GM19025 (cell line): ENCODE results near the gene PLEKHJ1.

Experiments used
- ATAC-seq: cut with Tn5 transposase; IDR thresholded peaks from one replicate; pipeline ENCODE4 v1.9.1; 2021; ENCODE audit warnings: mild to moderate bottlenecking, low read depth, moderate library complexity; ENCODE audit not compliant: unreplicated experiment

The PLEKHJ1 gene

DNA sequence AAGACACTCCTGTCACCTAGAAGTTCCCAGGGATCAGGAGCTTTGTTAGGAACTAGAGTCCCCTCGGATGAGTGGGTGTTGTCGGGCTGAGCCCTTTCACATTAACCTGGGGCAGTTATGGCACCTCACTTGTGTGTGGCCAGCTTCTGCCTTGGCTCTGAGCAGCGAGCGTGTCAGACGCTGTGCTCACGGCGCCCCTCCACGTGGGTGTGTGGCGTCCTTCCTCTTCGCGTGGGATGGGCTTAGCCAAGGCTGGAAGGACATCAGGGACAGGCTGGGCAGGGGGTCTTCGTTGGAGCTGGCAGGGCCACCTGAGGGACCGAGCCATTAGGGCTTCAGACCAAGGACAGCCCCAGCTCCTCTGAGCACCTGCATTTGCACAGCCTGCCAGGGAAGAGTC is 49.0 kb downstream of the PLEKHJ1 start:
- no peak for ATAC-seq

DNA sequence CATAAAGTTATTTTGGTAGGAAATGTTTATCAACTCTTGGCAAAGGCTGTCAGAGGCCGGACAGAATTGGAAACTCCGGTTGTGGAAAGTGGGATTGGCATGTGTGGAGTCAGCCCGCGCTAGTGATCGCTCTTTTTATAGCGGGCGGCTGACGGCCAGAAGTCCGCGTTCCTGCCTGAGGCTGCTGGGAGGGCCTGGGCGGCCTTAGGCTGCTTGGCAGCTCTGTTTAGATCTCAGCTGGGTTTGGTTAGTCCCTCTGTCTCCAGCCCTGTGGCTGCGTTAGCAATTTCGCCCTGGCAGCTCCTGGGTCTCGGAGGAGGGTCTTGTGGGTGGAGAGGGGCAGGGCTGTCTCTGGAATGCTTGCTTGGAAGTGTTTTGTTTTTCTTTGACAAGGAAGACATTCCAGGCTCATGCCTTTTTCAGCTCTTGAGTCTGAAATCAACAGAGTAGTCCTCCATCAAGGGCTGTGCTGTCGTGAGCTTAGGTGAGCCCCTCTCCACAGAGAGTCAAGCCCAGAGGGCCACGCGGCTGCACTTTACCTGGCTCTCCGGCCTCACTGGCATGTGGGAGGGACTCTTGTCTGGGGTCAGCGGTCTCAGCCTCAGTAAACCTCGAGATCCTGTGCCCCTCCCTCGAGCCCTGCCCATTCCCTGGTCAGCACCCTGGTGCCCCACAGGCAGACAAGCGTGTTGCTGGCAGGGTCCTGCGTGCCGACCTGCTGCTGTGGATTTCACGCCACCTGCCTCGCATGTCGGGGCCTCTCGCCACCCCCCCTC is 49.9 kb downstream of the PLEKHJ1 start:
- no peak for ATAC-seq

GRCh38 chr19:2185734-2186070 is 50.4 kb downstream of the PLEKHJ1 start:
- ATAC-seq = no peak

- no peak for ATAC-seq
Observed at GRCh38 chr19:2184422-2184975, 51.6 kb downstream of the PLEKHJ1 start.
